Amygdala (tissue), 56 donors: ENCODE measurements around the gene TBCA.
A peak's percentile ranks its signal among the peaks of the same experiment; 100 is the strongest.
"Not testable (repeated sequence)": the region's sequence is repeated elsewhere in the genome, so short reads cannot be mapped to it uniquely, and the experiment has no call there.

Experiments
- DNase-seq, 56 donors: peaks; one replicate each; lab custom pipeline; 2025; lab: John Stamatoyannopoulos, UW

Gene TBCA

DNA sequence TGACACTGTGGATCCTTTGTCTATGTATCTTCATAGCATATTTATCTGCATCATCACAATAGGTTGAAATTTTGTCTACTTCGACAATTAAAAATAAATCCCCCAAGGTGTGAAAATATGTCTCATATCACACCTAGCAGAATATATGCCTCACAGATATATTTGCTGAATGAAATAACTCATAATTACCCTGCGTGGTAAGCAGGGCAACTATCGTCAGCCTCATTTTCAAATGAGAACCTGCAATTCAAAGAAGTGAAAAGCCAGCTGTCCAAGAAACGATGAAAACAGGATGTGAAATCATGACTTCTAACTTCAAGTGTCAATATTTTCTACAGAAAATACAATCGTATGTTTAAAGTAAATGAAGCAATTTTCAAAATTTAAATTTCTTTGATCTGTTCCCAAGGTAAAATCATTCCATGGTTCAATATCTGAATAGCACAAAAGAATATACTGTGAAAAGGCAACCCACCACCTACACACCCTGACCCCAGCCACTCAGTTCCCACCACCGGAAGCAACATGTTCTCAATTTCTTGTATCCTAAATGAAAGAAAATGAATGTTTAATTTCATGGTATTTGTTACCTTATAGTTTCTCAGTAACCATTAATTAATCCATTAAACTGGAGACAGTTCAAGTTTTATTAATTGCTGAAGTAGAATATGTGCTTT lies 57.1 kb downstream of the TBCA start:
- no peak for DNase-seq

DNA sequence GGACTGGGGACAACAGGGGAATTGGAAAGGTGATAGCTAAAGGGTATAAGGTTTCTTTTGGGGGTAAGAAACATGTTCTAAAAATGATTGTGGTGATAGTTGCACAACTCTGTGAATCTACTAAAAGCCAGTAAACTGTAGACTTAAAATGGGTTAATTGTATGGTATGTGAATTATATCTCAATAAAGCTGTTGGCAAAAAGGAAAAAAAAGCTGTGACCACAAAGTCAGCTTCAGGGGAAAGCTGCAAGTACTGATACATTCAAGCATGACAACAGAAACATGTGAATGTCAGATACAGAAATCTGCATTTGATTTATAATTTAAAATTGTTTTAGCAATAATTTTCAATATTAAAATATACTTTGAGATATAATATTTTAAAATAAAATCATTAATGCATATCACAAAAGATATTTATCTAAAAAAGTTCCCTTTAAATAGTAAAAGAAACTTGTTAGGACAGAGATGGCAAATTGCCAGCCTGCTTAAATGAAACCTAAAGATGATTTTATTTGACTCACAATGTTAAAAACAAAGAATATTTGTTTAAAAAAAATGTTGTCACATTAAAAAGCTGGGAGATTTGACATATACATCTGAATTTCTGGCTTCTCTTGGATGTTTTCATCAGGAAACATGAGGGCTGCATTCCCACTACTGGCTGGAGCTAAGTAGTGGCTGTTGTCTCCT lies 66.0 kb downstream of the TBCA start:
- DNase-seq, result no peak

DNA sequence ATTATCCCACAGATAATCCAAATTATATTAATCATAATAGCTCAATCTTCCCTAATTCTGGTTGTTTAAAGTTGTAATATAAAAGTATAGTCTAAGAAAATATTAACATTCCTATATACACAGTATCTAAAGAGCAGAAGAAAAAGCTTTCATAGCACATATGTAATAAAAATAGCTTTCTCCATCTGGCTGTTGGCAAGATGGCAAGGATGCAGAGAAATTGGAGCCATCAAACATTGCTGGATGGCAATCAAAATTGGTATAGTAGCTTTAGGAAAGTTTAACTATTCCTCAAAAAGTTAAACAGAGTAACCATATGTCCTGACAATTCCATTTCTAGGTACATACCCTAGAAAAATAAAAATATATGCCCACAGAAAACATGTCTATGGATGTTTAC lies 66.8 kb downstream of the TBCA start:
- no peak for DNase-seq

DNA sequence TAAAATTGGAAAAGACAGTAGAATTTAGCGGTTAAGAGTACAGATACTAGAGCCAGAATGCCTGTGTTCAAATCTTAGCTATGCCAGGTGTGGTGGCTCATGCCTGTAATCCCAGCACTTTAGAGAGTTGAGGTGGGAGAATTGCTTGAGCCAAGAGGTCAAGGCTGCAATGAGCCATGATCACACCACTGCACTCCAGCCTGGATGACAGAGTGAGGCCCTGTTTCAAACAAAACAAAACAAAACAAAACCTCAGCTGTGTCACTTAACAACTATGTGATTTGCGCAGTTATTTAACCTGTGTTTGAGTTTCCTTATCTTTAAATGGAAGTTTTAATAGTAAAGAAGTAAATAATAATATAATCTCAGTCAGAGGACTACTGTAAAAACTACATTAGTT lies 68.3 kb downstream of the TBCA start:
- no peak for DNase-seq

DNA sequence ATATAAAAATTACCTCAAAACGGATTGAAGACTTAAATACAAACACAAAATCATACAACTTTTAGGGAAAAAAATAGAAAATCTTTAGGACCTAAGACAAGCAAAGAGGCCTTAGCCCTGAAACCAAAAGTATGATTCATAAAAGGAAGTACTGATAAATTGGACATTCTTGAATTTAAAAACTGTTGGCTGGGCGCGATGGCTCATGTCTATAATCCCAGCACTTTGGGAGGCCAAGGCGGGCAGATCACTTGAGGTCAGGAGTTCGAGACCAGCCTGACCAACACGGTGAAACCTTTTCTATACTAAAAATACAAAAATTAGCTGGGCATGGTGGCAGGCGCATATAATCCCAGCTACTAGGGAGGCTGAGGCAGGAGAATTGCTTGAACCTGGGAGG lies 76.6 kb downstream of the TBCA start:
- not testable (repeated sequence) for DNase-seq

DNA sequence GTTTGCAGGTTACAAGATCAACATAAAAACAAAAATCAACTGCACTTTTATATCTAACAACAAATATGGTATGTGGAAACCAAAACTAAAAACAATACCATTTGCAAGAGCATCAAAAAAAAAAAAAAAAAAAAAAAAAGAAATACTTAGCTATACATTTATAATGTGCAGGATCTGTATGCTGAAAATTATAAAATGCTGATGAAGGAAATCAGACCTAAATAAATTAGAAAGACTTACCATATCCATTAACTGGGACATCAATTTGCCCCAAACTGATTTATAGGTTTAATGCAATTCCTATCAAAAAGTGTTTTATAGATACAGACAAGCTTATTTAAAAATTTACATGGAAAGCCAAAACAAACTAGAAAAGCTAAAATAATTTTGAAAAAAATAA lies 77.2 kb downstream of the TBCA start:
- no peak for DNase-seq

DNA sequence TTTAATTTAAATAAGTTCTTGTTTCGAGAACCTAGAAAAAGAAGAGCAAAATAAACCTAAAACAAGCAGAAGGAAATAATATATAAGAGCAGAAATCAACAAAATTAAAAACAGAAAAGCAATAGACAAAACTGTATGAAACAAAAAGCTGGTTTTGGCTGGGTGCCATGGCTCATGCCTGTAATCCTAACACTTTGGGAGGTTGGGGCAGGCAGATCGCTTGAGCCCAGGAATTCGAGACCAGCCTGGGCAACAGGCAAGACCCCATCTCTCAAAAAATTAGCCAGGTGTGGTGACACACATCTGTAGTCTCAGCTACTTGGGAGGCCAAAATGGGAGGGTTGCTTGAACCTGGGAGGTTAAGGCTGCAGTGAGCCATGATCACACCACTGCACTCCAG lies 78.4 kb downstream of the TBCA start:
- no peak for DNase-seq

DNA sequence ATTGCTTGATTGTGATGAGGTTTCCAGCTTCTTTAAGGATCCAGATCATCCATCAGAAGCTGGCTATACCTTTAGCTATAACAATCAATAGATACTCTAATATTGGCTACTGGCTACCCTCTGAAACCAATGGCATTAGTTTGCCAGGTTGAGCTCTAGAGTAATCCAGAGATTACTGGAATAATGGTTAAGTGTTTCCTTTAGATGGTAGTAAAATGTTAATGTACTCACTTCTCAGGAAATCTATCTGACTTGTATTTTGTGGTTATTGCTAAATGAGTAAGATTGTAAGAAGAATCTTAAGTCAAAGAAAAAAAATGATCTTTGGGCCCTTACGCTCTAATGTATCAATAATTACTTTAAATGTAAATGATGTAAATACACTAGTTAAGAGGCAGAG lies 80.0 kb downstream of the TBCA start:
- DNase-seq, result no peak

DNA sequence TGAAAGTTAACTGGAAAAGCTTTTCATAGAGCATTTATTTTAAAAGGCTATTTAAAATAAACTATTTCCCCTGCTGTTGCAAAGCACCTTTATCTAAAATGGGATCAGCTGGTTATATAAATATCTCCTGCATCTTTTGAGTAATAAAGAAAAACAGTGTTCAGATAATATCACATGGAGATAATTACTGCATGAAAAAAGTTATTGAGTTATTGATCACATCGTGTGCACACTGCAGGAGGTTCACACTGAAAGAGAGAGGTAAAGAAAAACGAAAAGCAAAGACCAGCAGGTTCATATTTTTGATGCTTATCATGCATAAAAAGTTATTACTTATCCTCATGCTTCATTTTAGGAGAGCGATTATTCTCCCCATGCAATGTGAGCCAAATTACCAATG lies 82.2 kb downstream of the TBCA start:
- no peak for DNase-seq

DNA sequence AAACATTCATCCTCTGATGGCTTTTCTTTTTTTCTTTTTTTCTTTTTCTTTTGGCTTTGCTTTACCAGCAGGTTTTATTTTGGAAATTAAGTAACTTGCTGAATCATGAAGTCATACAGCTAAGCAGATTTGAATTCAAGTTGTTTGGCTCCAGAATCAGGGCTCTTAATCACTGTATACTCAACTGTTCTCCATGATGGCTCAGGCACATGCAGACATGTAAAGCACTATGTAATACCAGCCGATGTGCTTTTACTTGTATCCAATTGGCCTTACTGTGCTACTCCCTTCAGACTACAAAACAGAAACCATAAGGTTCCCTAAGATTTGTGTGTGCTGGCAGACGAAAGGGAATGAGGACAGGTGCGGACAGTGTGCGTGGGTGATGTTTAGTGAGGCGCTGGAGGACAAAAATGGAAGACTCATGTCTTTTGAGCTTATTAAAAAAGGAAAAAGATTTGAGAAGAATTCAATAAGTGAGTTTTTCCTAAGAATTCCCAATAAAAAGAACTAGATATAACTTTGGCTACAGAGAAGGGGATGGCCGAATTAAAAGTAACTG lies 92.9 kb downstream of the TBCA start:
- DNase-seq, result peak in 9 of 56 donors; percentile 4 to 26 (median 9)

DNA sequence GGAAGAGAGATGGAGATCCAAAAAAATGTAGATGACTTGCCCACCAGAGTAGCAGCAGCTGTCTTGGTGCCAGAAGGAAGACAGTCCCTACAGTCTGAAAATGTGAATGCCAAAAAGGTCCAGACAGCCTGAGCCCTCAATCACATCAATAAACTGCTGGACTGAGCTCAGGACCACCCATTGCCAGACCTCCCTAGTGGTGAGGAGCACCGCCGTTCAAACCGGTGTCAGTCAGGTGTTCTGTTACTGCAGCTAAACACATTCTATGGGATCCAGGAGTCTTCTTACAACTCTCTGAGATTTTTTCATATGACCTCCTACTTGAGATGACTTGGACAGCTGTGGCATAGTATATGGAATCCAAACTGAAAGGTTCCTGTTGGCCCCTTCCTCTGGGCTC lies 105.6 kb downstream of the TBCA start:
- DNase-seq, result no peak

DNA sequence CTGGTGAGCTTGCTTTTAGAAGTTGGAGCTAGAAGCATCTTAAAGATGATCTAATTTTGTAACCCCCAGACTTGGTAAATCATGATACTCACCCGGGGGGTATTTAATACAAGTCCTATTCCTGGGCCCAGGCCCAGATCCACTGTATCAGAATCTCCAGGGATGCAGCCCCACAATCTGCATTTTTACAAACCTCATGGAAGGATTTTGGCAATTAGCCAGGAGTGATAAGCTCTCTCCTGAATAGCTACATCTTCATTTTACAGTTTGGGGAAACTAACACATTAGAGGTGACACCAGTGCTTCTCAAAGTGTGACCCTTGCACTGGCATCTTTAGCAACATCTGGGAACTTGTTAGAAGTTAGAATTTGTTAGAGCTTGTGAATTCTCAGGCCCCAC lies 106.5 kb downstream of the TBCA start:
- no peak for DNase-seq

DNA sequence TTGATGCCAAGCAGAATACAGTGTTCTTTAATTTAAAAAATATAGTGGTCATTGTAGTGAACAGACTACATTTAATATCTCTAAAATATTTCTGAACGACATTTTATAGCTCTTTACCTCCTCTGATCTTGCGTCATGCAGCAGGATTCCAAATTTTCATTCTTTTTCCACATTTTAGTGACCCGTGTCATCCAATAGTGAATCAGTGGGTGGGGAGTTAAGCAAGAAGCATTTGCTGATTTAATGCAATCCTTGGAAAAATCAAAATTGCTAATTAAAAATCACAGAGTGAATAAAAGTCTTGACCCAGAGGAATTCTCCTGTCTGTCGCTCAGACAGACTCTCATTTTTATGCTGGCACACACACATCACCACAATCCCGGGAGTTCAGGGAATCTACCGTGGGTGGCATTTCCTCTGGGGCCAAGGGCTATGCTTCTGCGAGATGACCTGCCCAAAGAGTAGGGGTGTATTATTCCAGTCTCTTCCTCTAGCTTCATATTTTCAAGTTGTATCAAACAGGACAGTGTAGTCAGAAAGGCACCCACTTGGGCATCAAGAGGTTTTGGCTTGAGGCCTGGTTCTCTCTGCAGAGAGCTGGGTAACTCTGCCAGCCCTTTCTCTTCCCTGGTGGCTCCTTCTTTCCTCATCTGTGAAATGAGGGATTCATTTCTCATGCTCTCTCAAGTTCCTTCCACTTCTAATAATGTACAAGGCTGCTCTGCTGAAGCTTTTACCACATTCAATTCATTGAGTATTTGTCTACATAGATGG lies 112.9 kb downstream of the TBCA start:
- DNase-seq, result no peak

DNA sequence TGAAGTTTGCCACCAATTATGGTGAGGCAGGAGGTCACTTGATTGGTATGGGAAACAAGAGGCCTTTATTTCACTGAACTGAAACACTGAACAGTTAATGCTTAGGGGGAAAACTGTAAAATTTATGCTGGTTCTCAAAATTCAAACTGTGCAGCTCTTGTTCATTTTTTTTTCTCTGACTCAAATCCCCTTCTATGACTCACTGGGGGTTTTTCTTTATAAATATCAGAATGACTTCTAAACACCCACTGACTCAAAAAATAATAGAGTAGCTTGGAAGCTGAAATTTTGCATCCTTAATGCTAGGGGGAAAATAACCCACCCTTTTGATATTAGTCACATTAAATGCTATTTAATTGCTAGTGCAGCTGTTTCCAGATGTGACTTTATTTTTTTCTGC lies 113.5 kb downstream of the TBCA start:
- no peak for DNase-seq

DNA sequence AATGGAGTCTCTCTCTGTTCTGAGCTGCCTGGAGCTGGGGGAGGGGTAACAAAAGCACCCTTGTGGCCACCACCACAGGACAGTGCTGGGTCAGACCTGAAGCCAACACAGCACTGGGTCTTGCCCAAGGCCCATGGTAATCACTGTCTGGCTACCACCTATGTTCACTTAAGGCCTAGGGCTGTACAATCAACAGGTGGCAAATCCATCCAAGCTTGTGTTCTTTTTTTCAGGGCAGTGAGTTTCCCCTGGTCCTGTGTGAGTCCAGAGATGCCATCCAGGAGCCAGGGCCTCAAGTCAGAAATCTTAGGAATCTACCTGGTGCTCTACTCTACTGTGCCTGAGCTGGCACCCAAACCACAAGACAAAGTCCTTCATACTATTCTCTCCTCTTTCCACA lies 117.5 kb downstream of the TBCA start:
- no peak for DNase-seq

DNA sequence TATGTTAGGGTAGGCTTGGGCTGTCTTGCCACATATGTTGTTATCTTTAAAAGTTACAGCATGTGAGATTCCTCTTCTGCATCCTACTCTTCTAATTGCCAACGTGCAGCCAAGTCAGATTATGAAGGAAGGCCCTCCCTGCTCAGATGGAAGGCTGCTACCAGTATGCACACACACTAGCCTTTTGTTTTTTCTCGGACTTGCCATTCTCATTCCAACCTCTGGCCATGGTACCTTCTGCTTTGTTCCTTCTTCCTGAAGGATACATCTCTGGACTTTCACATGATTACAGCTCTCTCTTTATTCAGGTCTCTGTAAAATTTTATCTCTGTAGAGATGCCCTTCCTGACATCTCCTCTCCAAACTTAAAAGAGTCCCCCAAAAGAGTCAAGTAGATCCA lies 124.8 kb downstream of the TBCA start:
- DNase-seq, result no peak

DNA sequence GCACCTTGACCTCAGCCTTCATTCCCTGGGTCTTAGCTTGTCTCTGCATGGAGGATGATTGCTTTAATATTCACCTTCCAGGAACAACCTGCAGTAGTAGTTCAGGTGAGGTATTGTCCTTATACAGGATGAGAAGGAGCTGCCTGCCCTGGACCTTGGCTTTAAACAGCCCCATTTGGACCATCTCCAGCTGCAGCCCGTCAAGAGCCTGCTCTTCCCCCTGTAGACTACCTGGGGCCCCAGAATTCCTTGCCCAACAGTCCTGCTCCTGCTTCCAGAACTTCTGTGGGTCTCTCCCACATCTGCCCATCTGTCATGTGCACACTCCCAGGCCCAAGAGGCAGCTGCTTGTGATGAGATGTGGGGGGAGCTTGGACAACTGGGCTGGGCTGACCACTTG lies 125.5 kb downstream of the TBCA start:
- no peak for DNase-seq

DNA sequence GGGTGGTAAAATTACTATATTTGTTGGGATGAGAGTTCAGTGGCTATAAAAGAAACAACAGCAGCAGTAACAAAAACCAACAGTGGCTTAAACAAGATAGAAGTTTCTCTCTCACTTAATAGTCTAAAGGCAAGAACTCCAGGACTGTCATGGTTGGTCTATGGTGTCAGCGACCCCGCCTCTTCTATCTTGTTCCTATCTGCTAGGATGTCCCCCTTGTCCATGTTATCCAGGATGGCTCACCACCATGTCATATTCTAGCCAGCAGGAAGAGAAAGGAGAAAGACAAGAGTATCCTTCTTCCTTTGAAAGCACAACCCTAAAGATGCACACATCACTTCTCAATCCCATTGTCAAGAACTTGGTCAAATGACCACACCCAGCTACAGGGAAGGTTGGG lies 126.4 kb downstream of the TBCA start:
- no peak for DNase-seq

DNA sequence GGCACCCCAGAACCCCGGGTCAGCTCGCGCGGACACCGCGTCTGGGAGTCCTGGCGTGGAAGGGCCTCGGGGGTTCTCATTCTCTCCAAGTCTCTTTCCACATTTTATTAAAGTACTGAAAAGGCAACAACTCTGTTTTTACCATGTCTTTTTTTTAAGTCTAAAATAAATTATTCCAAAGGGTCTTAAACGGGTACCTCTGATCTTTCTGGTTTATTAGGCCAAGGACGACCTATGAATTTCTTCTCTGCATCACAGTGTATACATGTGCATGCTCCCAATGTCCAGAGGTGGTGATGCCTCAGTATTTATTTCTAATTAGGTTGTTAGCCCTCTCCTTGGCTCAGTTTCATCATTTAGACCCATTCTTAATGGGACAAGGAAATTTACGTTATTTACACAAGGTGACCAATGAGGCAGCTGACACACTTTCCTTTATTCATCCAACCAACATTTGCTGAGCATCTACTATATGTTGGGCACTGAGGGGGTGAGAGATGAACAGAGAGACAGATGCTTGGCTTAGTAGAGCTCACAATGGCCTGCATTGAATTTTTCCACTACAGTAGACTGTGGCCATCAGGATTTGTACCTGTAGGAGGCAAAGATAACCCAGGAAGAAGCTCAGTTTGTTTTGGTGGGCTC lies 130.0 kb downstream of the TBCA start:
- no peak for DNase-seq

DNA sequence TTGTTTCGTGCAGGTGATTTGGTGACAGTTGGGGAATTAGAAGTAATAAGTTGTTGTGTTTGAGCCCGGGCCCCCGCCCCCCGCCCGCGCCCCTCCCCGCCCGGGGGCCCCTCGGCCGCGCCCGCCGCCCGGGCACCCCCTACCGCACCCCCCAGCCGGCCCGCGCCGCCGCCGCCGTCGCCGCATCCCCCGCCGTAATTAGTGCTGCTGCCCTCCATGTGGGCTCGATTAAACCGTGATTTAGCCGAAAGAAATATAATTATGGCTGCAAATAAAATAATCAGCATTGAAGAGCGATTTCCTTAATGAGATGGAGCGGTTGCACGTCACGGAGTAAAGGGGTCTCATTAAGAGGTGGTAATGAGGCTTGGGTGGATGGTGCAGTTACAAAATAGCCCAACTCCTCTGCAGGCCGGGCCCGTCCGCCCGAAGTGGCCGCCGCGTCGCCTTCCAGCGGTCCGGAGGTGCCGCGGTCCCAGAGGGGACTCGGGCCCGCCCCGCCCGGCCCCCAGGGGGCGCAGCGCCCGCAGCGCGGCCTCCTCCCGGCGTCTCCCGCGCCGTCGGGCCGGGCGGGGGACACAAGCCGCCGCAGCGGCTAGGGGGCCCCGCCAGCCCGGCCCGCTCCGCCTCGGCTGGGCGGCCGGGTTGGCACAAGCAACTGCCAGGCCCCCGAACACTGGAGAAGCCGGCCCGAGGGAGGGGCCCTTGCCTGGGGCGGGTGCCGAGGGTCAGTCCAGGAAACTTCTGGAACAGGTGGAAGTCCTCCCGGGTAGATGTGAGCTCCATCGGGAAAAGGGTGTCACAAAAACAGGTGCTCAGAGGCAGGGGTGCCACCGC lies 130.8 kb downstream of the TBCA start:
- DNase-seq, result peak in 7 of 56 donors; percentile 8 to 49 (median 15)
